GM23338 (cell line): ENCODE results near the gene RBFOX1. TPM values are rescaled to one million over a fixed set of nuclear protein-coding genes. Genes with fewer than 3 reads are reported as not detected.
A peak's percentile ranks its signal among the peaks of the same experiment; 100 is the strongest.

Experiments
- ATAC-seq: fragments of 200-7000 bp; cut with Tn5 transposase; 3 replicates; pipeline ENCODE4 v1.9.1; 2020
- DNase-seq: peaks from one replicate; pipeline ENCODE4 v3.0.0-alpha.2; 2015; ENCODE audit warnings: low spot score
- H2AFZ ChIP-seq: fragments of 200-600 bp; sonication (generic); 2 replicates; pipeline ENCODE4 v1.8.0; 2016; ENCODE audit warnings: antibody characterized with exemption, mild to moderate bottlenecking, moderate library complexity
- H3F3A ChIP-seq: fragments of 200-600 bp; sonication (generic); replicated peaks from 2 replicates; pipeline ENCODE4 v1.8.0; 2017; ENCODE audit warnings: antibody characterized with exemption, mixed run types, low read depth
- H3K27ac ChIP-seq: fragments of 200-600 bp; sonication (generic); 2 replicates; pipeline ENCODE4 v1.6.1; 2016; ENCODE audit warnings: low read depth
- H3K27me3 ChIP-seq: fragments of 200-600 bp; sonication (generic); 2 replicates; pipeline ENCODE4 v1.8.0; 2016; ENCODE audit warnings: mild to moderate bottlenecking, mixed run types, moderate library complexity; ENCODE audit not compliant: insufficient read depth
- H3K36me3 ChIP-seq: fragments of 200-600 bp; sonication (generic); 2 replicates; pipeline ENCODE4 v1.8.0; 2016; ENCODE audit warnings: mild to moderate bottlenecking; ENCODE audit not compliant: insufficient read depth
- H3K4me1 ChIP-seq: fragments of 200-600 bp; sonication (generic); 2 replicates; pipeline ENCODE4 v1.8.0; 2016; ENCODE audit warnings: mild to moderate bottlenecking, moderate library complexity; ENCODE audit not compliant: insufficient read depth
- H3K4me2 ChIP-seq: fragments of 200-600 bp; sonication (generic); 2 replicates; pipeline ENCODE4 v1.7.1; 2017; ENCODE audit warnings: mixed run types
- H3K4me3 ChIP-seq: fragments of 200-600 bp; sonication (generic); 2 replicates; pipeline ENCODE4 v1.6.1; 2016; ENCODE audit warnings: mixed run types
- H3K79me2 ChIP-seq: fragments of 200-600 bp; sonication (generic); replicated peaks from 2 replicates; pipeline ENCODE4 v1.8.0; 2017; ENCODE audit warnings: mild to moderate bottlenecking; ENCODE audit not compliant: insufficient read depth
- H3K9me2 ChIP-seq: fragments of 200-600 bp; sonication (generic); 2 replicates; pipeline ENCODE4 v1.8.0; 2017; ENCODE audit not compliant: insufficient read depth
- H4K20me1 ChIP-seq: fragments of 200-600 bp; sonication (generic); replicated peaks from 2 replicates; pipeline ENCODE4 v1.8.0; 2017; ENCODE audit warnings: mild to moderate bottlenecking; ENCODE audit not compliant: insufficient read depth
- H3K27ac Mint-ChIP-seq: 2 replicates; pipeline ENCODE4 v1.8.0; 2020; ENCODE audit warnings: inconsistent platforms, mild to moderate bottlenecking, moderate library complexity, mixed read lengths
- H3K27me3 Mint-ChIP-seq: 3 replicates; pipeline ENCODE4 v1.8.0; 2022; ENCODE audit warnings: low read depth, mild to moderate bottlenecking, moderate library complexity, mixed read lengths, inconsistent platforms; ENCODE audit not compliant: insufficient read depth, poor library complexity
- H3K36me3 Mint-ChIP-seq: 3 replicates; pipeline ENCODE4 v1.8.0; 2021; ENCODE audit warnings: low read depth, mild to moderate bottlenecking, inconsistent platforms, moderate library complexity, mixed read lengths
- H3K4me1 Mint-ChIP-seq: 3 replicates; pipeline ENCODE4 v1.8.0; 2020; ENCODE audit warnings: mild to moderate bottlenecking, inconsistent platforms, mixed read lengths
- H3K4me3 Mint-ChIP-seq: 3 replicates; pipeline ENCODE4 v1.8.0; 2021; ENCODE audit warnings: moderate library complexity, mild to moderate bottlenecking, inconsistent platforms, mixed read lengths
- H3K9me3 Mint-ChIP-seq: 3 replicates; pipeline ENCODE4 v1.8.0; 2020; ENCODE audit warnings: moderate library complexity, mild to moderate bottlenecking, inconsistent platforms, mixed read lengths
- CTCF ChIP-seq, 2 experiments: fragments of 200-600 bp in 1 of 2; sonication (generic) in 1 of 2; conservative IDR thresholded peaks; 2 replicates each; pipeline versions ENCODE4 v1.5.1 to v1.6.1; 2016 to 2017; ENCODE audit warnings: antibody characterized with exemption in 2 of 2, low read depth in 2 of 2, mild to moderate bottlenecking in 2 of 2, moderate library complexity in 1 of 2
- EZH2 ChIP-seq: fragments of 200-600 bp; sonication (generic); IDR thresholded peaks from one replicate; pipeline ENCODE4 v1.8.0; 2017; ENCODE audit warnings: antibody characterized with exemption, mild to moderate bottlenecking, low read depth; ENCODE audit not compliant: unreplicated experiment
- EZH2phosphoT487 ChIP-seq: fragments of 200-600 bp; sonication (generic); IDR thresholded peaks from one replicate; pipeline ENCODE4 v1.8.1; 2018; ENCODE audit warnings: antibody characterized with exemption; ENCODE audit not compliant: unreplicated experiment
- NANOG ChIP-seq: IDR thresholded peaks from 2 replicates; pipeline ENCODE4 v1.6.1; 2016; ENCODE audit warnings: antibody characterized with exemption, borderline replicate concordance
- ZNF114 ChIP-seq: fragments of 250-450 bp; sonication (Bioruptor Pico); IDR thresholded peaks from 2 replicates; pipeline ENCODE4 v1.5.0; 2020; ENCODE audit warnings: mild to moderate bottlenecking, moderate library complexity
- ZNF462 ChIP-seq: fragments of 250-450 bp; sonication (Bioruptor Pico); IDR thresholded peaks from 2 replicates; pipeline ENCODE4 v1.5.0; 2020; ENCODE audit warnings: mild to moderate bottlenecking, moderate library complexity
- polyA plus RNA-seq: library from polyadenylated mRNA; unstranded; fragments of >200 nt; fragmentation: Nextera tagmentation; extraction: Ambion mirVana; gene quantifications from 2 replicates; pipeline ENCODE4 v1.2.1, GENCODE V29; 2016
- total RNA-seq: library from RNA; depleted of rRNA; stranded (reverse); fragments of >200 nt; shearing (Covaris generic); gene quantifications from 2 replicates; pipeline ENCODE4 v1.2.3, GENCODE V29; 2014

RBFOX1 gene
- total and polyA plus RNA-seq, 2 experiments from 2014 or later: 2.5 to 3.6 TPM

- peaks cover 3% of the 10 kb centered on the region for H3K27me3 Mint-ChIP-seq
- Histone ChIP-seq H2AFZ (no peak overlapping the region), H3K9me2 (no peaks in the 10 kb centered on the region), H3K27me3 (no peaks in the 10 kb centered on the region), H3K4me2 (no peak overlapping the region), H3F3A (no peaks in the 10 kb centered on the region), H3K4me1 (peaks cover 3% of the 10 kb centered on the region; the same call in 1 of the 2 replicates), H3K27ac (no peak overlapping the region), H3K79me2 (no peaks in the 10 kb centered on the region), H3K4me3 (no peak overlapping the region), H4K20me1 (no peaks in the 10 kb centered on the region; the same call in 1 of the 2 replicates), H3K36me3 (no peaks in the 10 kb centered on the region)
- peaks cover 21% of the 10 kb centered on the region for H3K4me1 Mint-ChIP-seq
- H3K9me3 Mint-ChIP-seq: peaks cover 6% of the 10 kb centered on the region; the same call in 1 of the 3 replicates
- no peak overlapping the region for H3K27ac Mint-ChIP-seq
- no peak for TF ChIP-seq NANOG
- no peak overlapping the region for H3K4me3 Mint-ChIP-seq
- no peak for DNase-seq
- no peak for ATAC-seq
- no peaks in the 10 kb centered on the region for H3K36me3 Mint-ChIP-seq
These were observed 179.9 kb downstream of the RBFOX1 start for GRCh38 chr16:7512503-7512902.

- ATAC-seq (no peak), DNase-seq (peak; percentile 45)
- Mint-ChIP-seq H3K4me3 (no peak overlapping the region), H3K36me3 (no peaks in the 10 kb centered on the region), H3K9me3 (peaks cover 6% of the 10 kb centered on the region; the same call in 1 of the 3 replicates), H3K4me1 (peaks cover 21% of the 10 kb centered on the region), H3K27ac (no peak overlapping the region), H3K27me3 (peaks cover 3% of the 10 kb centered on the region)
- H3K4me1 ChIP-seq: peaks cover 3% of the 10 kb centered on the region; the same call in 1 of the 2 replicates
- H3K27ac ChIP-seq: no peak overlapping the region
- no peaks in the 10 kb centered on the region; the same call in 1 of the 2 replicates for H4K20me1 ChIP-seq
- no peaks in the 10 kb centered on the region for H3K36me3 ChIP-seq
- no peaks in the 10 kb centered on the region for H3K79me2 ChIP-seq
- TF ChIP-seq CTCF (conservative IDR thresholded peaks at IDR 0.05; ENCODE audit: low read depth in 2 of 2) (peak; percentile 47 to 51), ZNF462 (no peak), EZH2 (no peak), EZH2phosphoT487 (no peak), ZNF114 (no peak)
- H3K4me3 ChIP-seq: no peak overlapping the region
- H2AFZ ChIP-seq: no peak overlapping the region
- H3K4me2 ChIP-seq: no peak overlapping the region
- H3K9me2 ChIP-seq: no peaks in the 10 kb centered on the region
- no peaks in the 10 kb centered on the region for H3K27me3 ChIP-seq
- no peaks in the 10 kb centered on the region for H3F3A ChIP-seq
These were observed 180.8 kb downstream of the RBFOX1 start for GRCh38 chr16:7513429-7513828.
